AG04449 (cell line): ENCODE data around the gene DNAAF5.

Experiments
- CTCF ChIA-PET: fragments of 350-600 bp; formaldehyde crosslinking; extraction: SDS; loops from one replicate; lab custom pipeline; 2021; ENCODE audit warnings: antibody characterized with exemption; lab: Yijun Ruan, JAX
- POLR2A ChIA-PET: fragments of 400-600, 350-600 bp; formaldehyde crosslinking; extraction: SDS; loops from one replicate; lab custom pipeline; 2020; ENCODE audit warnings: antibody characterized with exemption, inconsistent platforms; lab: Yijun Ruan, JAX
- DNase-seq: peaks from one replicate; pipeline ENCODE4 v3.0.0-alpha.2; 2010; ENCODE audit warnings: low read depth, low spot score
- H3K4me3 ChIP-seq: 2 replicates; pipeline ENCODE4 v1.5.1; 2011; ENCODE audit warnings: low read depth, mild to moderate bottlenecking, control low read depth, low read length
- TF ChIP-seq, protein P1 (sequence below): IDR thresholded peaks from one replicate; pipeline ENCODE4 v1.5.1; 2011; ENCODE audit warnings: mild to moderate bottlenecking, moderate library complexity, low read length, control low read depth, inconsistent platforms; ENCODE audit not compliant: insufficient read depth; ENCODE audit errors: missing control alignments

The DNAAF5 gene

DNA sequence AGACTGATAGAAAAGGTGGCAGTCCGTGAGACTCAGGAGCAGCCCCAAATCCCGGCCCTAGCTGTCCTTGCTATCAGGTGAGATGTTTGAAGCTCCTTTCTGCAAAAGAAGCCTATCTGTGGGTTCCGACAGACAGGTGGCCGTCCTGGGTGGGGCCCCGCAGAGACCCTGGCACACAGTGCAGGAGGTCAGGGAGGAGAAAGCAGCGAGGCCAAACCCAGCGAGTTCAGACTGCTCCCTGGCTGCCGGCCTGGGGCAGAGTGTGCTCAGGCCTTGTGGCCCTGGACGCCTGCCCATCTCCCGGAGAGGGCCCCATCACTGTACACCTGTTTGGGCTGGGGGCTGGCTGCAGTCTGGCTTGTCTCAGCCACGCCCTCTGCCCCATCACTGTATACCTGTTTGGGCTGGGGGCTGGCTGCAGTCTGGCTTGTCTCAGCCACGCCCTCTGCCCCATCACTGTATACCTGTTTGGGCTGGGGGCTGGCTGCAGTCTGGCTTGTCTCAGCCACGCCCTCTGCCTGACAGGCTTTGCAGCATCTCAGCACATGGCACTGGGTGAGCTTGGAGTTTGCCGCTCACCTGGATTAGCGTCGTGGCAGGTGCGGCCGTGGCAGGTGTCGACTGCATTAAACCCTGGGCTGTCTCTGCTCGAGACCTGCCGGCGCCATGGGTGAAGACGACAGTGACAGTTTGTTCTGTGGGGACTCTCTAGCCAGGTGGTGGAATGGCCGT is 12.4 kb downstream of the DNAAF5 start:
- ChIA-PET CTCF (no interaction called here), POLR2A (no interaction called here)
- DNase-seq, result no peak
- no peak overlapping the region for H3K4me3 ChIP-seq
- TF ChIP-seq, protein P1, sequence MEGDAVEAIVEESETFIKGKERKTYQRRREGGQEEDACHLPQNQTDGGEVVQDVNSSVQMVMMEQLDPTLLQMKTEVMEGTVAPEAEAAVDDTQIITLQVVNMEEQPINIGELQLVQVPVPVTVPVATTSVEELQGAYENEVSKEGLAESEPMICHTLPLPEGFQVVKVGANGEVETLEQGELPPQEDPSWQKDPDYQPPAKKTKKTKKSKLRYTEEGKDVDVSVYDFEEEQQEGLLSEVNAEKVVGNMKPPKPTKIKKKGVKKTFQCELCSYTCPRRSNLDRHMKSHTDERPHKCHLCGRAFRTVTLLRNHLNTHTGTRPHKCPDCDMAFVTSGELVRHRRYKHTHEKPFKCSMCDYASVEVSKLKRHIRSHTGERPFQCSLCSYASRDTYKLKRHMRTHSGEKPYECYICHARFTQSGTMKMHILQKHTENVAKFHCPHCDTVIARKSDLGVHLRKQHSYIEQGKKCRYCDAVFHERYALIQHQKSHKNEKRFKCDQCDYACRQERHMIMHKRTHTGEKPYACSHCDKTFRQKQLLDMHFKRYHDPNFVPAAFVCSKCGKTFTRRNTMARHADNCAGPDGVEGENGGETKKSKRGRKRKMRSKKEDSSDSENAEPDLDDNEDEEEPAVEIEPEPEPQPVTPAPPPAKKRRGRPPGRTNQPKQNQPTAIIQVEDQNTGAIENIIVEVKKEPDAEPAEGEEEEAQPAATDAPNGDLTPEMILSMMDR, result no peak

DNA sequence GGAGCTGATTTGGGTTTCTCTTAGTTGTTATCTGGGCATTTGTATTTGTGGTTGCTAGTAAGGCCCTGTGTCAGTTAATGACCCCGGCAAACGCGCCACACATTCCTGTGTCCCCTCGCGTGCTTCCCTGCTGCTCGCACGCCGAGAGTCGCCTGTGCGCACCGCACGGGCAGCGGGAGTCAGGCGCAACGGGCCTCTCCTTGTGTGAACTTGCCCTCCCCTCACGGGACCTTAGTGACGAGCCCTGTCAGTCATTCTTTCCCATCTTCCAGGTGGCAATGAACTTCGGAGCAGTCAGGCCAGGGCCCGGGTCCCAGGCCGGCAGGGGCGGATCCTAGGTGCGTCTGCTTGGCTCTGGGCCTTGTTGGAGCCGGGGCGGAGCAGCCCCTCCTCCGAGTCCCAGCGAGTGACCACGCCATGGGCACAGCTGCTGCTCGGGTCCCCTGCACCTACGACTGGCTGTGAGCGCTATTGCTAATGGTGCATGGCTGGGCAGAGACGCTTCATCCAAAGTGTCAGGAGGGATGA is 13.0 kb downstream of the DNAAF5 start:
- POLR2A ChIA-PET, result no interaction called here
- no peak for DNase-seq

DNA sequence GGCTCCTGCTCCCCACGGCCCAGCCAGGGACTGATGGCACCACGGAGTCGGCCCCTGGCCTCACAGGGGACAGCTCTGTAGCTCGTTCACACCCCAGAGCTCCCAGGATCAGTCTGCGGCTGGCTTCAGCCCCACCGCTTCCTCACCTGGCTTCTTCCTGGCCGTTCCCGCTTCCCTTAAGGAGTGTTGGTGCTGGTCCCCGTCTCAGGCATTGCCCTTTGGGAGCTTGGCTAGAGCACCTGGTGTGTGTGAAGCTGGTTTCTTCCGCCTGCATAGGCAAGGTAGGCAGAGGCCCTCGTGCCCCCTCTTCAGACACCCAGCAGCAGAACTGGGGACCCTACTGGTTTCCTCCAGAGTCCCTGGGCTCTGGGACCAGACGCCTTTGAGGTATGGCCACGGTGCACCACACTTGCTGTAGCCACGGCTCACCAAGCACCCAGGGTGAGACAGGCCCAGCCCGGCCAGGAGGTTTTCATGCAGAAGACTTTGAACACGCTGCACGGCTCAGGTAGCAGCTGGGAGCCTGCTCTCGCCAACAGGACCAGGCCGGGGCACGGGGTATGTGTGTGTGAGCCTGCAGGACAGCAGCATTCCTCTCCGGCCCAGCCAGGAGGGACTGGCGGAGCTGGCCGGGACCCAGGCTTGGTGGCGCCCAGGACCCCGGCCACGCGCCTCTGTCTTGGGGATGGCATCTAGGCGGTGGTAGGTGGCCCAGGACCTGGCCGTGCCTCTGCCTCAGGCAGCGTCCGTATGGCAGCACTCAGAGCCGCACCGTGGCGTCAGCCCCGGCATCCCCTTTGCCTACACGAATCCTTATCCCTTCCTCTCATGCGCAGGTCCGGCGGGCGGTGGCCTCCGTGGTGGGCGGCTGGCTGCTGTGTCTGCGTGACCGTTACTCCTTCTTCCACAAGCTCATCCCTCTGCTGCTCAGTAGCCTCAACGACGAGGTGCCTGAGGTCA is 13.8 kb downstream of the DNAAF5 start:
- ChIA-PET CTCF (no interaction called here), POLR2A (no interaction called here)
- no peak overlapping the region for H3K4me3 ChIP-seq
- no peak for DNase-seq
- TF ChIP-seq, protein P1, result no peak

More for the DNA sequence above, 13.0 kb downstream of the DNAAF5 start:
- H3K4me3 ChIP-seq, result no peak overlapping the region
- CTCF ChIA-PET, result no interaction called here
- TF ChIP-seq, protein P1, result no peak

DNA sequence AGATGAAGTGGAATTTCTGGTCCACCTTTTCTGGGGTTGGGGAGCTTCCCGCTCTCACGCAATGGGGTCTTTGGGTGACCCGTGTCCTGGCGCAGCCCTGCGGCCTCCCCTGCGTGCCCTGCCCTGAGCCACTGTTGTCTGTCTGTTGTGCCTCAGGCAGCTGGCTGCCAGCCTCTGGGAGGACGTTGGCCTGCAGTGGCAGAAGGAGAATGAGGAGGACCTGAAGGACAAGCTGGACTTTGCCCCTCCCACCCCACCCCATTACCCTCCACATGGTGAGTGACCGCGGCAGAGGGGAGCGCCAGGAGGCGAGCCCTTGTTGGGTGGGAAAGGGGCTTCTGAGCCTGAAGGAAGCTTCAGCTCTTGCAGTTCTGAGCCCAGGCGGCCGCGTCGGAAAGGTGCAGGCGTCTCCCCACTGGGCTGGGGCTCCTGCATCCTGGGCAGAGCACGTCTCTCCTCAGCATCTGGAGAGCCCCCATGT is 14.7 kb downstream of the DNAAF5 start:
- CTCF ChIA-PET, result interaction anchor here (0.9 kb wide), 1 partner anchor 34 kb away, joined by 3 read pairs; no protein-coding TSS in a partner anchor
- POLR2A ChIA-PET, result no interaction called here
- no peak for DNase-seq
- no peak overlapping the region for H3K4me3 ChIP-seq
- TF ChIP-seq, protein P1, result no peak

DNA sequence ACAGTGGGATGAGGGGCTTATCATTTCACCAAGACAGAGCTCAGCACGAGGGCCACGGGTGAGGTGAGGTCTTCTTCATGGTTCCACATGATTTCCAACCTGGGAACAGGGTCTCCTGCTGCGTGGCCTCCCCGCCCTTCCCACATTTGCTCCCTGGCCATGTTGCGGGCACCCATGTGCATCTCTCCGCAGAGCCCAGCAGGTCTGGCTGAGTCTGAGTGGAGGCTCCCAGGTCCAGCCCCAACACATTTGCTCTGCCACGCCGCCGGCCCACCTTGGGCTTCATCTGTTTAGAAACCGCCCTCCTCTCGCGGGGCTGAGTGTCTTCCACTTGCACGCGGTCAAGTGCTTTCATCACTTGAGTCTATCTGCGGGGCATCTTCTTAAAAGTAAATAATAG is 15.4 kb downstream of the DNAAF5 start:
- POLR2A ChIA-PET, result no interaction called here
- DNase-seq, result no peak
- no peak overlapping the region for H3K4me3 ChIP-seq
- CTCF ChIA-PET, result interaction anchor here (0.9 kb wide), 1 partner anchor 33 kb away, joined by 3 read pairs; no protein-coding TSS in a partner anchor
- TF ChIP-seq, protein P1, result no peak
